ENCODE results near the gene ZNF17.

Gene ZNF17

GRCh38 chr19:57434386-57435061, 23.6 kb downstream of the ZNF17 start:
- no peak for DNase-seq

DNA sequence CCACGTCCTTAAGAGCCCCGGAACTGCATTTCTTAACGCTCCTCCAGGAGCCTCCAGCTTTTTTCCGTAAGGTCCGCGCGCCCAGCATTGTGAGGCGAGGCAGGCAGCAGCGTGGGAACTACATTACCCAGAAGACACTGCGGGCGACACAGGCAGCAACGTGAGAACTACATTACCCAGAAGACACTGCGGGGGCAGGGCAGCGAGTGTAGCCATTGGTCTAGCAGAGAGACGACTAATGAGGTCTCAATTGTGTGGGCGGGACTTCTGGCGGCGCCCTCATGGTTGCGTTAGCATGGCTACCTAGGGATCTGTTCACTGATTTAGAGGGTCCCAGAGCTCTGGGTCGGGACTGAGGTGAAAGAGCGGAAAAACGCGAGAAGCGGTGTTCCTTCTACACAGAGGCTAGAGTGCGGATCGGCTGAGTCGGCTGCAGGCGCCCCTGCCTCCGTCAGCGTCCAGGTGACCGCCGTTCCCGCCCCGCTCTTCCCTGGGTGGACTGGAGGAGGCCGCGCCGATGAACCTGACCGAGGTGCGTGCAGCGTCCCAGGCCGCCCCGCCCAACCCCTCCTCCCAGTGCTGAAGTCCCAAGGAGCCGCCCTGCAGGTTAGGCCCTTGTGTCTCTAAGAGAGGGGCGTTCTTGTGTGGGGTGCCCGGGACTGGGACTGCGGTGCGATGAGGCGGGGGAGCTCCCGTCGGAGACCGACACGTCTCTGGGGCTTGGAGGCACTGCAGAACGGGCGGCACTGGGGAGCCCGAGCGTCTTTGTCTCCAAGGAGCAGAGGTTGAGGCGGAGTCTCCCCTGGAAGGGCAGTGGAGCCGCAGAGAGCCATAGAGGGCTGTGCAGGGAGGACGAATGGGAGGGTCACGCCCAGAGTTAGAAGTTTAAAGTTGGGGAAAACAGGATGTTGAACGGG, 24.4 kb downstream of the ZNF17 start, which contains the start of gene ZNF749:
Gene ZNF749, plus strand, starts transcription at position 264 of the 917 bp plus-strand sequence. Its CDS starts 254 bp downstream, at position 518.
- DNase-seq = peak; percentile 96

- DNase-seq = no peak
Observed at GRCh38 chr19:57436417-57436816, 25.5 kb downstream of the ZNF17 start.

GRCh38 chr19:57437931-57438330, 27.0 kb downstream of the ZNF17 start:
- DNase-seq = no peak

GRCh38 chr19:57438925-57439324, 28.0 kb downstream of the ZNF17 start:
- DNase-seq = no peak

DNA sequence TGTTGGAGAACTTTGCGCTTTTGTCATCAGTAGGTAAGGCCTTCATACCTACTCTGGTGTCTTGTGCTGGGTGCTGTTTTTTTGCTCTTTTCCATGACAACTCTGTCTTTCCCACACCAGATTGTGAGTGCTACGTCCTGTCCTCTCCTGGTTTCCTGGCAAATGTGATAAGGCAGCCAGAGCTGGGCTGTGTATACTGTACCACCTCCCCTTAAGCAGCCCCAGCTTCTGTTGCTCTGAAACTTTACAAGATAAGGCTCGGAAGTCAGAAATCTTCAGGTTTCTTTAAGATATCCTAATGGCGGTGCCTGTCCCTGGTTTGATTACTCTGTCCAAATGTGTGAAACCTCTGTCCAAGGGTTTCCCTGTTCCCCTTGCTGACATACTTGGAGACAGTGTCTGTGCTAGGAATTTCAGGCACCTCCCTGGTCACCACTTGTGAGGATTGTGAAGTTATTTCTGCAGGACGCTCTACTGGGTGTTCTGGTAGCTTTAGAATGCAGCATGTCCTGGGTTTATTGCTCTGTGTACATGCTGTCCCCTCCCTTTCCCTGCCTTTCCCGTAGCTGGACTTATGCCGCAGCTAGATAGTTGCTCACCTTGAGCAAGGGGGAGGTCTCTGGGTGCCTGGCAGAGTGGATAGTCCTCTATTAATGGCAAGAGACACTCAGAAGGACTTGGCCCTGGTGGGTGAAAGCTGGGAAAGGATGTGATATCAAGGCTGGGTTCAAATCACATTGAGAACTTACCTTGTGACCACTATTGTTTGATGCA, 31.2 kb downstream of the ZNF17 start:
- DNase-seq = no peak

DNA sequence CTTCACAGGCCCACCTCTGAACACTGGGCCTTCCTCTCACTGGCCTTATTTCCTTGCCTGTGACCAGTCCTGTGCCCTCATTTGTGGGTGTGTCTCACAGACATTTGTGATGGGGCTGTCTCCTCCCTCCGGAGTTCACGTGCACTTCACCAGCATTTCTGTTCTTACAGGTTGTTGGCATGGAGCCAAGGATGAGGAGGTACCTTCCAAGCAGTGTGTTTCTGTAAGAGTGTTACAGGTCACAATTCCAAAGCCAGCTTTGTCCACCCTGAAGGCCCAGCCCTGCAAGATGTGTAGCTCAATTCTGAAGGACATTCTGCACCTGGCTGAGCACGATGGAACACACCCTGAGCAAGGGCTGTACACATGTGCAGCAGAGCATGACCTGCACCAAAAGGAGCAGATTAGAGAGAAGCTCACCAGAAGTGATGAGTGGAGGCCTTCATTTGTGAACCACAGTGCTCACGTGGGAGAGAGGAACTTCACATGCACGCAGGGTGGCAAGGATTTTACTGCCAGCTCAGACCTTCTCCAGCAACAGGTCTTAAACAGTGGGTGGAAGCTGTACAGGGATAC, 32.2 kb downstream of the ZNF17 start:
- DNase-seq = no peak

DNA sequence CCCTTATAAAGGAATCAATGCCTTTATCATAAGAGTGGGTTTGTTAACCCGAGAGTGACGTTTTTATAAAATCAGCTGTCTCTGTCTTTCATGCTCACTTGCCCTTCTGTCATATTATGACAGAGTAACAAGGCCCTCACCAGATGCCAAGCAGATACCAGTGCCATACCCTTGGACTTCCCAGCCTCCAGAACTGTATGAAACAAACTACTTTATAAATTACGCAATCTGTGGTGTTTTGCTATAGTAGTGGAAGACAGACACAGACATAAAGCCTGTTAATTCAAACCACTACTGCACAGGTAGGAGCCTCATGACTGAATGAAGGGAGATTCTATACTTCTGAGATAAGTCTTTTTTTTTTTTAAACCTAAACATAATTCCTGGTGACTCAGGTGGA, 41.3 kb downstream of the ZNF17 start:
- no peak for DNase-seq

DNA sequence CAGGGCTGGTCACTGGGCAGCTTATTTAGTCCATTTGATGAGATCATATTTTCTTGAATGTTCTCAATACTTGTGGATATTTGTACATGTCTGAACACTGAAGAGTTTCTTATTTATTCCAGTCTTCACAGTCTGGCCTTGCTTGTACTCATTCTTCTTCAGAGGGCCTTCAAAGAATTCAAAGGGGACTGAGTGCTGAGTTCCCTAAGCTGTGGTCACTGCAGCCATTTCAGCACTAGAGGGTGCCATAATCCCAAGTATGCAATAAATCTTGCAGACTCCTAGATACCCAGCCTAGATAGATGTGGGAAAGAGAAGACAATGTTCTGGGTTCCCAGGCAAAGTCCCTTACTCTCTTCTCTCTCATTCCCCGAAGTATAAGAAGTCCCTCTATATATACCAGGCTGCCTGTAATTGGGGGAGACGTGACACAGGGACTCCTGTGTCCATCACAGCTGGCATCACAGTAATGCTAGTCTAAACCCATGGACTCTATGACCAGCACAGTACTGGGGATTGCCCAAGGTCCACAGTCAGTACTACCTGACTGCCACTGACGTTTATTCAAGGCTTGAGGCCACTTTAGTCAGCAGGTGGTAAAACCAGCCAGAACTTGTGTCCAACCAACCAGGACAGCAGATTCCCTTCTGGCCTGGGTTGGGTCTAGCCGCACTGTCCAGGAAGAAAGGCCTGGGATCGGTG, 54.9 kb downstream of the ZNF17 start:
- no peak for DNase-seq

GRCh38 chr19:57466489-57466888, 55.5 kb downstream of the ZNF17 start:
- no peak for DNase-seq
